ENCODE measurements around the gene ADAMTS6.
"Not testable (repeated sequence)": the region's sequence is repeated elsewhere in the genome, so short reads cannot be mapped to it uniquely, and the experiment has no call there.

ADAMTS6 gene

DNA sequence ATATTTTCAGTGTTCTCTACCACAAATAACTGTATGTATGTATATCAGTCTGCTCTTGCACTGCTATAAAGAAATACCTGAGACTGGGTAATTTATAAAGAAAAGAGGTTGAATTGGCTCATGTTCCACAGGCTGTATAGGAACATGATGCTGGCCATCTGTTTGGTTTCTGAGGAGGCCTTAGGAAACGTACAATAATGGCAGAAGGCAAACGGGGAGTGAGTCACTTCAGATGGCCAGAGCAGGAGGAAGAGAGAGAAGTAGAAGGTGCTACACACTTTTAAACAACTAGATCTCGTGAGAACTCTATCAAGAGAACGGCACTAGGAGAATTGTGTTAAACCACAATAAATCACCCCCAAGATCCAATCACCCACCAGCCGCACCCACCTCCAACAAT, 121.7 kb downstream of the ADAMTS6 start:
- no peak for DNase-seq

- no peak for DNase-seq
These were observed 122.2 kb downstream of the ADAMTS6 start for GRCh38 chr5:65359569-65359968.

DNA sequence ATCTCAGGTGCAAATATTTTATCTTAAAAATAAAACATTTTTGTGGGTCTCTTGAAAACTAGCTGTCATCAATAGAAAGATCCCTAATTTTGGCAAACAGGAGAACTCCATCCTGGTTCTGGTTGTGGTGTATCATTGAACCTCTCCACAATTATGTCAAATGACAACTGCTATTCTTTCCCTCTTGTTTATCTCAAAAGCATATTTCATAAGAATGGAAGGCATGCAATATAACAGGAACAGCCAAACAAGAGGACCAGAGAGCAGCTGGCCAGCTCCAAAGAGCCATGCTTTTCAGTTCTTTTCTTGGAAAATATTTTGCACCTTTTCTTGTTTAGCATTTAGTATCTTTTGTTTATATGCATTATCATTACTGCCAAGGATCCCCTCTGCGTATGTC, 125.4 kb downstream of the ADAMTS6 start:
- no peak for DNase-seq

DNA sequence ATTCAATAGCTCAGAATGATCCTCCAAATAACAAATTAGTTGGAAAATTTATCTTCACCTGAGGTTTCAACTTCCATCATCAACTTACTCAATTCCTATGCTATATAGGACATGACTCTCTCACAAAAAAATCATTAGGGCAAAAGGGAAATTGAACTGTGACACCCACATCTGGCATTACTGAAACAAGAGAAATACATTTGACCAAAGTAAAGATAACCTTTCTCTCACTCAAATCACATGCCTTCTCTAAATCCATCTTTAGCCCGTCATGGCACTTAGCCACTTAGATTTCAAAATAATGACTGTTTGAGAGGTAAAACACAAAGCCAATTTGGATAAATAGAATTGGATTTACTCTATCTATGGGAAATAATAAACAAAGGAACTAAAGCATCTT, 126.4 kb downstream of the ADAMTS6 start:
- no peak for DNase-seq

GRCh38 chr5:65341835-65342234, 139.9 kb downstream of the ADAMTS6 start:
- DNase-seq = no peak

DNA sequence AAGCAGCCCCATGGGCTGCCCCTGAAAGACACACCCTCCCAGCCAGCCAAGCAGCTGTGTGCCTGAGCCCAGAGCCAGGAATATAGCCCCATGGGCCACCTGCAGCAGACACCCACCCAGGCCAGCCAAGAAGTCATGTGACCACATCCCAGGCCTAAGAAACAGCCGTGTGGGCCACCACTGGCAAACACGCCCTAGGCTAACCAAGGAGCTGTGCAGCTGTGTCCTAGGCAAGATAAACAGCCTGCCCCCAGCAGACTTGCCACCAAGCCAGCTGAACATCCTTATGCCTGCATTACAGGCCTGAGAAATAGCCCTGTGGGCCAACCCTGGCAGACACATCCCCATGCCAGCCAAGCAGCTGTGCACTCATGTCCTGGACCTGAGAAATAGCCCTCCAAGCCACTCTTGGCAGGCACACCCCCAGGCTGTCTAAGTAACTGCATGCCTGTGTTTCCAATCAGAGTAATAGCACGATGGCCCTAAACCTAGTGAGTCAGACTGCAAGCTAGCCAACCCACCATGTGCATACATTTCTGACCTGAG, 143.0 kb downstream of the ADAMTS6 start:
- no peak for DNase-seq

- DNase-seq = no peak
These were observed 147.6 kb downstream of the ADAMTS6 start for GRCh38 chr5:65334077-65334476.

DNA sequence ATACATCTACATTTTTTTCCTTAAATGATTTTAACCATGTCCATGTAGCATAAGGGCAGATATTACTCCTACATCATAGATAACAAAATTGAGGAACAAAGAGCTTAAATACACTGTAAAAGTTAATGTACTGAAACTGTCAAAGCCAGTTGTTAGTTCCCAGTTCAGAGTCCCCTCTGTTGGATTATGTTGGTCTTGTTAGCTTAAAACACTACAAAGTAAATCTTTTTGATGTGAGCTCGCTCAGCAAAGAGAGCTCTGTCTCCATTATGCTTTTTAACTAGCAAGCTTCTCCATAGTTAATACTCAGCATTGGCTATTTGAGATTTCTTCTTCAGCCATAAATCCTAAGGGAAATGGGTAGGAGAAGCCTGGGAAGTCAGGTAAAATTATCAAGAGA, 149.1 kb downstream of the ADAMTS6 start:
- no peak for DNase-seq

- DNase-seq = no peak
These were observed 152.5 kb downstream of the ADAMTS6 start for GRCh38 chr5:65329266-65329665.

- no peak for DNase-seq
These were observed 154.1 kb downstream of the ADAMTS6 start for GRCh38 chr5:65327582-65327981.

- DNase-seq = no peak
These were observed 154.8 kb downstream of the ADAMTS6 start for GRCh38 chr5:65326922-65327321.

DNA sequence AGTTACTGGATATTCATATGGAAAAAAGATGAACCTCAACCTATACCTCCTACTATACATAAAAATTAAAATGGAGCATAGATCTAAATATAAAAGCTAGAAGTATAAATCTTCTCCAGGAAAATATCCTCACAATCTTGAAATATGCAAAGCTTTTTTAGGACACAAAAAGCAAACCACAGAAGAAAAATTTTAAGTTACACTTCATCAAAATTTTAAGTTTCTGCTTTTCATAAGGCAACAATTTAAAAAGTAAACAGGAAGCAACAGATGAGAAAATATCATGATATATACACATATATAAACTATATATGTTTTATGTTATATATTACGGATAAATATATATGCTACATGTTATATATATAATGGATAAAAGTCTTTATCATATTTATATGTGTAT, 157.5 kb downstream of the ADAMTS6 start:
- no peak for DNase-seq

GRCh38 chr5:65320704-65321103, 161.0 kb downstream of the ADAMTS6 start:
- not testable (repeated sequence) for DNase-seq

DNA sequence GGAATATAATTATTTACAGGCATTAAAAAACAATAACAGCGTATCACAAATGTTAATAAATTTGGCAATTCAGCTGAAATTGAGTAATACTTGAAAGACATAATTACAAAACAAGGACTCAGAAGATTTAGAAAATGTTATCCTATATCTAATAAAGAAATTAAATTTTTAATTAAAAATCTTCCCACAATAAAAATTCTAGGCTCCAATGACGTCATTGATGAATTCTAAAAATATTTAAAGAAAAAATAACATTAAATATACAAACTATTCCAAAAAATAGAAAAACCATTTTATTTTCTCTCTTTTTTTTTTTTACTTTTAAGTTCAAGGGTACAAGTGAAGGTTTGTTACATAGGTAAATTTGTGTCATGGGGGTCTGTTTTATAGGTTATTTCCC, 161.5 kb downstream of the ADAMTS6 start:
- DNase-seq = no peak

GRCh38 chr5:65307931-65308330, 173.8 kb downstream of the ADAMTS6 start:
- no peak for DNase-seq

DNA sequence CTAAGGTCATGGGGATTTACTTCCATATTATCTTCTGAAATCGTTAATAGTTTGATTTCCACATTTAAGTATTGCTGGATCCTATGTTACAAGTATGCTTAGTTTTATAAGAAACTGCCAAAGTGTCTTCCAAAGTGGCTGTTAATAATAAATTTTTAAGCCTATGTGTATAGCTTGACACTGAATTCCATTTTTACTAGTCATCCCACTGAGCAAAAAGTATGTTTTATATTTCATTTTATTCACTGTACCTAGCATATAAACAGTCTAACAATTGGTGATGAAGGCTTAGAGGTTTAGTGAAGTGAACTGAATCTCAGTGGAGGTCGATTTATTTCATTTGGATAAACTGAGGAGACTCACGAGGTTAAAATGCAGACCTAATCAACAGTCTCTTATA, 174.6 kb downstream of the ADAMTS6 start:
- DNase-seq = no peak

DNA sequence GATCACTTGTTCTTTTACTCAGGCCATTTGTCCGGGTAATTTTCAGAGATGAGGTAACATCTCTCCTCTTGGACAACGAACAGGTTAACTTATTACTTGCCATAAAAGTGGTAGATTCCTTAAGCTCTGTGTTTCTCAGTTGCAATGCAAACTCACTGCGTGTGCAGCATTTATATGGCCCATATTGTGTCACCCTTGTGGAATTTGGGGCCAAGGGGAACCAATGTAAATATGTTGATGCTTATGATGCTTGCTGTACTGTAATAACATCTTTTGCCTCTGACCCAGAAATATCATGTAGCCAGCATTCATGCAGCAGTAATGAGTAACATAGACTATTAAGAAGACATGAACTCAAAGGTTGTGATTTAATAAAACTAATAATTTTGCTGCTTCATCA, 175.8 kb downstream of the ADAMTS6 start:
- DNase-seq = no peak

- DNase-seq = no peak
These were observed 181.9 kb downstream of the ADAMTS6 start for GRCh38 chr5:65299861-65300260.

DNA sequence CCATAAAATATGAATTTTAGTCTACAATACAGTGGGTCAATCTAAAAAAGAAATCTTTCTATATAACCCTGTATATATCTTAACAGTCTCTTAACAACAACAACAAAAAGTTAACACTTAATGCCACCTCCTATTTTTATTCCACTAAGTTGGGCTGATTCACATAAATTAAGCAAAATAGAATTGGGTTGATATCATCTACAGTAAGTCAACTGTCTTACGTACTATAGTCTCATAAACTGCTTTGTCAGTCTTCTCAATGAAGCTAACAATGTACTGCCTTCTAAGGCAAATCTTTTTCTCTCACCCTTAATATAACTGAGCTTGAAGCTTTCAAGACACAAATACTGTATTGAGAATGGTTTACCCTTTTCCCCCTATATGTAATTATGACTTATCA, 185.7 kb downstream of the ADAMTS6 start:
- no peak for DNase-seq

DNA sequence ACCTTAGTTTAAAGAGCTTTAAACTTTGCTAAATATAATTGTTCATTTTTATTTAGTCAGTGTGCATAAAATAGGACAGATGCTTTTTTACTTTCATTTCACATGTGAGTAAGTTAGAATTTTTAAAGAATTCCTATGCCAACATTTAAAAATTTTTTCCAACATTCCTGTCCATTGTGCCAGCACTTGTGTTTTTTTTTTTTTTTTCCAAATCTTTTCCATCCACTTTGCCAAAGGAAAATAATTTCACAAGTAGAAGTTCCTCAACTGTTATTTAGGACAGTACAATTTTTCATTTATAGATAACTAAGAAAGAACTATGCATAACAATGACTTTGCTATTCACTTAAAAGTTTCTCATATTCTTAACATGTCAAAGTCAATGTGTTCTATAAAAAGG, 189.5 kb downstream of the ADAMTS6 start:
- no peak for DNase-seq

DNA sequence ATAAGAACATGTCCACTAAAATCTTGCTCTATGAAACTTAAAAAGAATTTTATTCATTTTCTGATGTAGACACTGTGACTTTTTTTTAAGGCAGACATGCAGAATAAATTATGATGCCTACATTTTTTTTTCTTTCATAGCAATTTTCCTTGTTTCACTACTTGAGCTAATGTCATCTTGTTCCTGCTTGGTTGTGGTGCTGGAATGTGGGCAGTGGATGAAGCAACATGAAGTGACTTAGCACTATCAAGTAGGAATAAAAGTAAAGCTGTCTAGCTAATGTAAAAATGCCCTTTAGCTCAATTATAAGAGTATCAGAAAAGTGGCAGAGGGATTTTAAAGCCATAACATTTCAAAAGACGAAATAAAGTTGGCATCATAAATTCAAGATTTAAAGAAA, 191.0 kb downstream of the ADAMTS6 start:
- DNase-seq = no peak

- no peak for DNase-seq
These were observed 193.1 kb downstream of the ADAMTS6 start for GRCh38 chr5:65288657-65289056.

GRCh38 chr5:65279603-65280002, 202.1 kb downstream of the ADAMTS6 start:
- DNase-seq = no peak

DNA sequence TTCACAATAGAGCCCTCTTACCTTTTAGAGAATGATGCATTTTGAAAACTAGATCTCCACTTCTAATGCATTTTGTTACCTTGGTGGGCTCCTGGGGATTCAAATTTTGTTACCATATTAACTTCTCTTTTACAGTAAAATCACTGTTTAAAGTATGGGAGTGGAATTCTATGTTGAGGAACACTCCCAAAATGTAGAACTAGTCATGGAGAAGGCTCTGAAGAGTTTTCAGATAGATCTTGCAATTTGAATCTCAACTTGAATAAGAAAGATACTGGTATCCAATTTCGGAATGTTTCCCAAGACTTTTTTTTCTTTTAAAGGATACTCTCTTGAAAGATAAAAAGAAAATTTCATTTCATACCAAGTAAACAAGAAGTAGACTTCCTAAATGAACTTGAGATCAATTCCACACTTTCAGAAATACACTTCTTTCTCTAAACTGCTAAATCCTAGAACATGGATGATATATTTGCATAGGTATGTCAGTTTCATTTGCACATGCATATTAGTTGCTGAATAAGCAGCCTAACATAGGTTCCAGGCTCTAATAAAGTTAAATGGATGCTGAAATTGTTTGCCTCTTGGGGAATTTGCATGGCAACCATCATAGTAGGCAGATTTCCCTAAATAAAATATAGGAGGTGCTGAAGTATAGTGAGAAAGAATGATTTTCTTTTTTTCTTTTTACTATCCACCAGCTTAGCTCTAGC, 205.4 kb downstream of the ADAMTS6 start:
- no peak for DNase-seq

DNA sequence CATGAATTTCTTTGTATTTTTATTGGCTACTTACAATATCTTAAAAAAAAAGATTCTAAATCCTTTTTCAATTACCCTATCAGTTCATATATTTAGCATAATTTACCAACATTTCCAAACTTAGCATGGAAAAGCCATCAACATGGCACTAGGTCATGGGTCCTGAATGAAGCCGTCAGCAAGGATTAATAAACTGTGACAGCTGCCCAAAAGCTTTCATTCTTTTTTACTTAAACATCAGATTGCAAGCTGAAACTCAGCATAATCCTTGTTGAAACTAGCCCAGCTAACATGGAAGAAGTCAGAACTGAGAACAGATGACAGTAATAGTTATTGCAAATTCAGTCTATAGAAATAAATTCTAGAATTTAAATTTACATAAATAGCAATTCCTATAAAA, 209.8 kb downstream of the ADAMTS6 start:
- no peak for DNase-seq

Data from activated CD4-positive, alpha-beta T cell treated with anti-CD3 and anti-CD28 coated beads, Interleukin-2, amount 50 U/mL, for 48 hours (primary cell).